Thyroid gland (tissue), 4 donors: ENCODE results near the gene ZSCAN5C. TPM values are rescaled to one million over a fixed set of nuclear protein-coding genes. Genes with fewer than 3 reads are reported as not detected.
"Not testable (repeated sequence)": the region's sequence is repeated elsewhere in the genome, so short reads cannot be mapped to it uniquely, and the experiment has no call there.

Experiments
- DNase-seq, 2 donors: peaks; one replicate each; pipeline ENCODE4 v3.0.0-alpha.2; 2019
- H3K27ac ChIP-seq, 3 donors: fragments of 200-600 bp; sonication (generic); 1 replicate in 2 of 3; 2 replicates in 1 of 3; pipeline ENCODE4 v1.5.1; 2016 to 2019; ENCODE audit warnings: mild to moderate bottlenecking in 1 of 3, moderate library complexity in 1 of 3
- H3K27me3 ChIP-seq: fragments of 200-600 bp; sonication (generic); one replicate; pipeline ENCODE4 v1.5.1; 2019
- H3K36me3 ChIP-seq, 2 donors: fragments of 200-600 bp; sonication (generic); one replicate each; pipeline ENCODE4 v1.5.1; 2016 to 2019
- H3K4me1 ChIP-seq, 2 donors: fragments of 200-600 bp; sonication (generic); one replicate each; pipeline ENCODE4 v1.5.1; 2017 to 2019
- H3K4me3 ChIP-seq, 3 donors: fragments of 200-600 bp; sonication (generic); replicated peaks in 1 of 3; 1 replicate in 2 of 3; 2 replicates in 1 of 3; pipeline ENCODE4 v1.5.1; 2016; ENCODE audit warnings: mild to moderate bottlenecking in 1 of 3
- H3K9me3 ChIP-seq: fragments of 200-600 bp; sonication (generic); one replicate; pipeline ENCODE4 v1.5.1; 2017
- CTCF ChIP-seq, 6 experiments: fragments of 200-600 bp in 3 of 6; fragments of 450-650 bp in 3 of 6; sonication (generic) in 3 of 6; IDR thresholded peaks; one replicate each; pipeline ENCODE4 v1.5.1; 2016 to 2019; ENCODE audit warnings: antibody characterized with exemption in 6 of 6, mild to moderate bottlenecking in 2 of 6, inconsistent platforms in 1 of 6, moderate library complexity in 1 of 6
- POLR2A ChIP-seq, 2 donors: fragments of 450-650 bp; IDR thresholded peaks; one replicate each; pipeline ENCODE4 v1.6.1; 2017; ENCODE audit warnings: antibody characterized with exemption in 2 of 2, mild to moderate bottlenecking in 2 of 2, moderate library complexity in 1 of 2
- WGBS, 2 donors: methylation state at CpG; one replicate each; pipeline ENCODE4 v1.1.5; 2017; 5-methylcytosine and 5-hydroxymethylcytosine counted together
- intact Hi-C: fragments of 100-400 bp; cut with DNase I; formaldehyde crosslinking; loops from one replicate; pipeline ENCODE4 v1.15.1; 2023
- total RNA-seq, 4 donors: library from RNA; depleted of rRNA; stranded (reverse); fragments of >200 nt; gene quantifications; one replicate each; pipeline ENCODE4 v1.2.3, GENCODE V29; 2016

Gene ZSCAN5C
- total RNA-seq, 4 donors from 2014 or later, result not detected

GRCh38 chr19:56211718-56212117 lies 9.6 kb downstream of the ZSCAN5C start:
- no peak for DNase-seq
- intact Hi-C loops, result no loop called here
- no peak for TF ChIP-seq CTCF (IDR thresholded peaks at IDR 0.05)
- no peak for TF ChIP-seq POLR2A (IDR thresholded peaks at IDR 0.05)
- Histone ChIP-seq H3K9me3 (no peaks in the 10 kb centered on the region), H3K4me3 (no peak overlapping the region), H3K27me3 (no peaks in the 10 kb centered on the region), H3K36me3 (no peaks in the 10 kb centered on the region), H3K27ac (no peak overlapping the region), H3K4me1 (no peaks in the 10 kb centered on the region)
- WGBS, 2 donors, result 71% methylated on average over 4 of the region's 4 CpGs

DNA sequence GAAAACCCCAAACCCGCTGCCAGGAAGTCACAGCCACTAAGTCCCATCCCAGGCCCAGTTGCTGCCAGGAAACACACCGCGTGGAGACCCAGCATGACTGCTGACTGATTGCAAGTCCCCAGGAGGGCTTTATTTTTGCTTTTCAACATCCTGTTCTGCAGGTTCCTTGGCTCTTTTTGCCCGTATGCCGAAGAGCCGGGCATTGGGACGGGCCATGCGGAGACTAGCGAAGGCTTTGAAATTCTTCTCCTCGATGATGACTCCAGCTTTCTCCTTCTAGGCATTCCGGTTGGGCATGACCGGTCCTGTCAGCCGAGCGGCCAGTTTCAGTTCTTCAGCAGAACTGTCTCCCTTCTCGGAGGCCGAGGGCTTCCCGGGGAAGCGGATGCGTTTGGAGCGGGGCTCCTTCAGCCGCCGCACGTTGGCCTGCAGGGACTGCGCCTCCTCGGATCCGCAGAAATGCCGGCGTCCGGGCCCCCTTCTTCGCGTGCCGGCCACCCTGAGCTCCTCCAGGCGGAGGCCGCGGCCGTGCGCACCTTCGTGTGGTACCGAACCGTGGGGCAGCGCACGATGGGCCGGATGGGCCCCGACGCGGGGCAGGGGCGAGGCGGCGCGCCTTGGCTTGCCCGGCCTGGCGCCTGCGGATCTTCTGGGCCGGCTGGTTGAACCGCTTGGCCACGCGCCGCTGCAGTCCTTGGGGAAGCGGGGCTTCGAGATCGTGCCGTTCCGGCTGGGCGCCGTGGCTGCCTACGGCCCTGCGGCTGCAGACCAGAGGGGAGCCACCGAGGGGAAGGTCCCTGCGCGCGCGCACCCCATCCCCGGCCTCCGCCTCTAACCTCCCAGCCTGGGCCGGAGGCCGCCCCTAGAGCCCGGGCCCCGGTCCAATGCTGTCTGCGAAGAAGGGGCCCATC lies 15.2 kb downstream of the ZSCAN5C start:
- Histone ChIP-seq H3K27me3 (no peaks in the 10 kb centered on the region), H3K4me3 (peak overlapping the region in 2 of 3 donors; percentile 13 to 24), H3K9me3 (no peaks in the 10 kb centered on the region), H3K36me3 (no peaks in the 10 kb centered on the region), H3K4me1 (peaks cover 4 to 9% of the 10 kb centered on the region in 2 donors), H3K27ac (no peak overlapping the region)
- TF ChIP-seq CTCF (IDR thresholded peaks at IDR 0.05), result no peak
- TF ChIP-seq POLR2A (IDR thresholded peaks at IDR 0.05), result no peak
- peak; percentile 8 to 28 for DNase-seq
- WGBS, 2 donors, result 11 to 13% methylated on average over 33 to 38 of the region's 79 CpGs
- intact Hi-C loops, result no loop called here

DNA sequence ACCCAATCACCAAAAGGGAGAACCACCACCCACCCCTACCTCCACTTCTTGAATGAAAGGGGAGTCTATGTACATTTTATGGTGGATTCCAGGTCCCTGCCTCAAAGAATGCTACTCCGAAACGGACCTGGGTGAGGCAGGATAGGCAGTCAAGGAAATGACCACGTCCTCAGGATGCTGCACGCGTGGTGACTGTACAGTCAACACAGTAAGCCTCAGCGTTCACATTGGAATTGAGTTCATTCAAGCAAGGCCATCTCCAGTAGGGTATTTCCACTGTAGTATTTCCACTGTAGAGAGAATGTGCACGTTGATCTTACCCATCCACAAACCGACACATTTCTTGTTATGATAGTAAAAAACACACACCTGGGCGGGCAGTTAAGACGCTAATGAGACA lies 16.9 kb downstream of the ZSCAN5C start:
- peaks cover 4 to 9% of the 10 kb centered on the region in 2 donors for H3K4me1 ChIP-seq
- TF ChIP-seq POLR2A (IDR thresholded peaks at IDR 0.05) (no peak), CTCF (IDR thresholded peaks at IDR 0.05) (no peak)
- DNase-seq, result no peak
- no peak overlapping the region for H3K27ac ChIP-seq
- H3K27me3 ChIP-seq, result no peaks in the 10 kb centered on the region
- H3K4me3 ChIP-seq, result no peak overlapping the region
- no peaks in the 10 kb centered on the region for H3K36me3 ChIP-seq
- WGBS, 2 donors, result 86 to 89% methylated on average over 9 to 10 of the region's 10 CpGs
- H3K9me3 ChIP-seq, result no peaks in the 10 kb centered on the region
- intact Hi-C loops, result no loop called here

- H3K4me1 ChIP-seq, H3K27ac ChIP-seq, intact Hi-C loops, DNase-seq, H3K36me3 ChIP-seq, H3K27me3 ChIP-seq, H3K9me3 ChIP-seq, H3K4me3 ChIP-seq: not testable (repeated sequence)
- peak in 1 of 6 experiments; percentile 26 for TF ChIP-seq CTCF (IDR thresholded peaks at IDR 0.05)
- WGBS, 2 donors, result 49 to 58% methylated on average over 9 of the region's 9 CpGs
These were observed 19.4 kb downstream of the ZSCAN5C start for GRCh38 chr19:56221442-56221841.

DNA sequence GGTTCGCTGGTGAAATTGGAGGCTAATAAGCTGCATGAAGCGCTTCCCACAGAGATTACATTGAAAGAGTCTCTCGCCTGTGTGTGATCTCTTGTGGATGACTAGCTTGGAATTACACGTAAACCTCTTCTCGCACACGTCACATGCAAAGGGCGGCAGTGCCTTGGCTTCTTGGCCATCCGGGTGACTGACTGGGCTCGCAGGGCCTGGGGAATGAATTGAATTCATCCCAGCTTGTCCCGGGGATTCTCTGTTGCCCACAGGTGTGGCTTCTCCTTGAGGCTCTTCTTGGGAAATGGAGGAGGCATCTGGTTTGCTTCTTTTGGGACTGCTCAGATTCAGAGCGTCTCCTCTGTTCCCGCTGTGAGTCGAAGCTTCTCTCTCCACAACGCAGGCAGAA lies 19.8 kb downstream of the ZSCAN5C start:
- H3K9me3 ChIP-seq, result no peaks in the 10 kb centered on the region
- 91 to 94% methylated on average over 14 of the region's 14 CpGs for WGBS, 2 donors
- H3K4me1 ChIP-seq, result peaks cover 4 to 9% of the 10 kb centered on the region in 2 donors
- no peak for DNase-seq
- no peak overlapping the region for H3K27ac ChIP-seq
- no peak overlapping the region for H3K4me3 ChIP-seq
- H3K27me3 ChIP-seq, result no peaks in the 10 kb centered on the region
- no peaks in the 10 kb centered on the region for H3K36me3 ChIP-seq
- TF ChIP-seq CTCF (IDR thresholded peaks at IDR 0.05) (no peak), POLR2A (IDR thresholded peaks at IDR 0.05) (no peak)
- intact Hi-C loops, result no loop called here
